Neuron (in vitro differentiated cells): ENCODE results near the gene USP2.

ENCODE experiments used
- H2AFZ ChIP-seq: one replicate; pipeline ENCODE4 v1.6.1; 2013; ENCODE audit warnings: low read depth, mild to moderate bottlenecking, inconsistent platforms, low read length, moderate library complexity
- H3K27me3 ChIP-seq: one replicate; pipeline ENCODE4 v1.6.1; 2013; ENCODE audit warnings: low read length; ENCODE audit not compliant: insufficient read depth
- H3K36me3 ChIP-seq: one replicate; pipeline ENCODE4 v1.6.1; 2013; ENCODE audit warnings: low read length; ENCODE audit not compliant: insufficient read depth
- H3K4me1 ChIP-seq: one replicate; pipeline ENCODE4 v1.6.1; 2013; ENCODE audit warnings: low read length; ENCODE audit not compliant: insufficient read depth
- H3K4me3 ChIP-seq: 2 replicates; pipeline ENCODE4 v1.5.1; 2013; ENCODE audit warnings: mild to moderate bottlenecking, low read length, moderate library complexity
- H3K9me3 ChIP-seq: one replicate; pipeline ENCODE4 v1.6.1; 2013; ENCODE audit warnings: low read length

USP2 gene

DNA sequence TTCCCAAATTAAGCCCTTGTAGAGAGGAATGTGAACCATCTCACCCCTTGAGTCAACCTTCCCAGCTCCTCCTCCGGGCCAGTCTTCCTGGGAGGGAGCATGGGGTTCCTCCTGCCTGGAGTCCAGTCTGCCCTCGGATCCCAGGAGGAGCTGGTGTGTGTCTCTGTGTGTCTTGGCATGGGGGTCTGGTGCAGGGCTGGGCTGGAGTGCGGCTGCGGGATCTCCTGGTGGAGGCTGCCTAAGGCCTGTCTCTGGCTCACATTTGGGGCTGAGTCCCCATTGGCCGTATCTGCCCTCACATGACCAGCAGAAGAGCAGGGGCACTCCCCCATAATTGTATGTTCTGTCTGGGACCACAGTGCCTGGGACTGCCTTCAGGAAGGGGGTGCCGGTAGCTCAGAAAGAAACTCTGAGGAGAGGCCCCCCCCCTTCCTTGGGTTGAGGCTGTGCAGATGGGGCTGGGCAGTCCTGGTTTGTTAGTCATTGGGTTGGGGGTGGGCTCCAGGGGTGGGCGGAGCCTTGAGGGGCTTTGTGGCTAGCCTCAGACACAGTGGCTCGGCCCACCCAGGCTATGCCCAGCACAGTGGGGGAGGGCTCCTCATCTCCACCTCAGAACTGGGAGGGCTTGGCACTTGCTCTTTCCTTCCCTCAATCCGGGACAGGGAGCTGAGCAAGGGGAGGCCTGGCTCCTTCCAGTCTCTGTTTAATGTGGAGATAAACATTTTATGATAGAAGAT is 43.7 kb downstream of the USP2 start:
- Histone ChIP-seq H3K4me1 (peaks cover 44% of the 10 kb centered on the region), H3K4me3 (no peak overlapping the region), H3K9me3 (no peaks in the 10 kb centered on the region), H3K36me3 (peaks cover 8% of the 10 kb centered on the region), H3K27me3 (peaks cover 26% of the 10 kb centered on the region), H2AFZ (no peak overlapping the region)

DNA sequence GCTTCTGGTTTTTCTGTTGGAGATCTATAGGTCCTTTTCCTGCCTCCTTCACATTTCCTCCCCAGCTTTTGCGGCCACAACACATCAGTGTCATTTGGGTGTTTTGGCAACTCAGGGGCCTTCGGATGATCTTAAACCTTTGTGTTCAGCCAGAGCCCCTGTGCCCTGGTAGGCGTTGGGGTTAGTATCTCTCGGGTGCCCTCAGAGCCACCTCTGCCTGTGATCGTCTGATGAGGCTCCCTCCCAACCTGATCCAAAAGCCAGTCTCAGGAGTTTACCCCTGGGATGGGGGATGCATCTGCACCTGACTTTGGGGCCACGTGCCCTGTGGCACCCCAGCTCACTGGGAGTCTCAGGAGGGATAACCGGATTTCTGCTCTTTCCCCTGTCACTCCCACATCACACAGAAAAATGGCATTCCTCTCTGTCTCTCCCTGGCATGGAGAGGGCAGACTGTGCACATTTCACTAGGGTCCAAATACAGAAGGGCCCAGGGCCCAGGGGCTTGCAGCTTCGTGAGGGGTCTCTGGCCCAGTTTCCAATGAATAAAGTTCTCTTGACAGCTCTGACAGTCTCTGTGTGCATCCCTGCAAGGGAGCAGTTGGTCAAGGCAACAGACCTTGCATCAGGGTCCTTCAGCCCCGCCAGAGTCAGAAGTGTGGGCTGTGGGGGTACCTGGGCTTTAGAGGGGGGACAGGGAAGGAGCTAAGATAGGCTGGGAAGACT is 44.6 kb downstream of the USP2 start:
- H3K4me1 ChIP-seq, result peaks cover 44% of the 10 kb centered on the region
- H2AFZ ChIP-seq, result no peak overlapping the region
- H3K9me3 ChIP-seq, result no peaks in the 10 kb centered on the region
- peaks cover 17% of the 10 kb centered on the region for H3K27me3 ChIP-seq
- peaks cover 8% of the 10 kb centered on the region for H3K36me3 ChIP-seq
- no peak overlapping the region for H3K4me3 ChIP-seq

DNA sequence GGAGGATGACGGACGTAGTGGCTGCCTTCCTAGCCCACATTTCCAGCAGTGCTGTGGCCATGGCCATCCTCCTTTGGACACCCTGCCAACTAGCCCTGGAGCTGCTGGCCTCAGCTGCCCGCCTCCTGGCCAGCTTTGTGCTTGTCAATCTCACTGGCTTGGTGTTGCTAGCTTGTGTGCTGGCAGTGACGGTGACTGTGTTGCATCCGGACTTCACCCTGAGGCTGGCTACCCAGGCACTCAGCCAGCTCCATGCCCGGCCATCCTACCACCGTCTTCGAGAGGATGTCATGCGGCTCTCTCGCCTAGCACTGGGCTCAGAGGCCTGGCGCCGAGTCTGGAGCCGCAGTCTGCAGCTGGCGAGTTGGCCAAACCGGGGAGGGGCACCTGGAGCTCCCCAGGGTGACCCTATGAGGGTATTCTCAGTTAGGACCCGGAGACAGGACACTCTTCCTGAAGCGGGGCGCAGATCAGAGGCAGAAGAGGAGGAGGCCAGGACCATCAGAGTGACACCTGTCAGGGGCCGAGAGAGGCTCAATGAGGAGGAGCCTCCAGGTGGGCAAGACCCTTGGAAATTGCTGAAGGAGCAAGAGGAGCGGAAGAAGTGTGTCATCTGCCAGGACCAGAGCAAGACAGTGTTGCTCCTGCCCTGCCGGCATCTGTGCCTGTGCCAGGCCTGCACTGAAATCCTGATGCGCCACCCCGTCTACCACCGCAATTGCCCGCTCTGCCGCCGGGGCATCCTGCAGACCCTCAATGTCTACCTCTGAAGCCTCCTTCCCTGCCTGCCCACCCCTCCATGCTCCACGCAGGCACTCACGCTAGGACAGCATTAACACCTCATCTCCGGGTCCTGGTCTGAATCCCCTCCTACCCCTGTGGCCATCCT is 45.6 kb downstream of the USP2 start:
- Histone ChIP-seq H3K36me3 (peaks cover 8% of the 10 kb centered on the region), H3K4me1 (peaks cover 37% of the 10 kb centered on the region), H3K27me3 (peaks cover 7% of the 10 kb centered on the region), H3K4me3 (peak overlapping the region; percentile 87), H3K9me3 (no peaks in the 10 kb centered on the region), H2AFZ (no peak overlapping the region)

DNA sequence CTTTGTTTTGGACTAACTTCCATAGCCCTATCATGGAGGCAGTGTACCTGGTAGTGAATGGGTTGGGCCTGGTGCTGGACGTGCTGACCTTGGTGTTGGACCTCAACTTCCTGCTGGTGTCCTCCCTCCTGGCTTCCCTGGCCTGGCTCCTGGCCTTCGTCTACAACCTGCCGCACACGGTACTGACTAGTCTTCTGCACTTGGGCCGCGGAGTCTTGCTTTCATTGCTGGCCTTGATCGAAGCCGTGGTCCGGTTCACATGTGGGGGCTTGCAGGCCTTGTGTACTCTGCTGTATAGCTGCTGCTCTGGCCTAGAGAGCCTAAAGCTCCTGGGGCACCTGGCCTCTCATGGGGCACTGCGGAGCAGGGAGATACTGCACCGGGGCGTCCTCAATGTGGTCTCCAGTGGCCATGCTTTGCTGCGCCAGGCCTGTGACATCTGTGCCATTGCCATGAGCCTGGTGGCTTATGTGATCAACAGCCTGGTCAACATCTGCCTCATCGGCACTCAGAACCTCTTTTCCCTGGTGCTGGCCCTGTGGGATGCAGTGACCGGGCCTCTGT is 46.3 kb downstream of the USP2 start:
- Histone ChIP-seq H2AFZ (no peak overlapping the region), H3K4me3 (peak overlapping the region; percentile 87), H3K9me3 (no peaks in the 10 kb centered on the region), H3K4me1 (peaks cover 33% of the 10 kb centered on the region), H3K36me3 (peaks cover 8% of the 10 kb centered on the region), H3K27me3 (peaks cover 6% of the 10 kb centered on the region)

DNA sequence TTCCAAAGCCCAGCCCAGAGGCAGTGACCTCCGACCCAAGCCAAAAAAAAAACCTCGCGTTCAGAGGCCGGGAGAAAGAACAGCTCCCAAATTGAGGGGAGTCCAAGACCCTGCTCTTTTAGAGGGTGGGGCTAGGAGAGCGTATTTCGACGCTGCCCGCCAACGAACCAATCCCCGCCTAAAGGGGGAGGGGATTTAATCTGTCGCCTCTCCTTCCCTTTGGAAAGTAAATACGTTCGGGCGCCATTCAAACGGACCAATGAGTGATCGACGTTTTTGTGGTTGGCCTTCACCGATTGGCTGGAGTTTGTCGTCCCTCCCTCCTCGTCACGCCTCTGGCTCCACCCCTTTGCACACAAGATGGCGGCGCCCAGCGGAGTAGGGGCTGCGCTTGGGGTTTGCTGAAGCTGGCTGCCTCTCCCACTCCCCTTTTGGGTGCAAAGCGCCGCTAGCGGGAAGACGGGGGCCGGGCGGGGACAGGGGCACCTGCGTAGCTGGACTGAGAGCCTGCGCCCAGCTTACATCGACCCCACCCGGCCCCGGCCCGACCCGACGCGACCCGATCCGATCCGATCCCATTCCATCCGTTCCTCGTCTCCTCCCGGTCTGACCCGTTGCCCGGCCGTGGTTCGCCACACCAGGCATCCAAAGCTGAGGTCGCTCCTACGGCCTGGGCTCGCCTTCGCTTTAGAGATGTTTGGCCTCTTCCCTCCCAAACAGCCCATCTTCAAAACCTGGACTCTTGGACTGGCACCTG is 47.1 kb downstream of the USP2 start, which contains the start of gene RNF26:
Gene RNF26, plus strand, starts transcription at position 354 of the 757 bp plus-strand sequence. CDS start 596 bp downstream, outside the sequence.
- H3K4me1 ChIP-seq, result peaks cover 32% of the 10 kb centered on the region
- H3K9me3 ChIP-seq, result no peaks in the 10 kb centered on the region
- peaks cover 3% of the 10 kb centered on the region for H3K27me3 ChIP-seq
- H3K4me3 ChIP-seq, result peak within 1 kb of the TSS; percentile 87
- H2AFZ ChIP-seq, result peak within 1 kb of the TSS; percentile 89
- H3K36me3 ChIP-seq, result peaks cover 8% of the 10 kb centered on the region

DNA sequence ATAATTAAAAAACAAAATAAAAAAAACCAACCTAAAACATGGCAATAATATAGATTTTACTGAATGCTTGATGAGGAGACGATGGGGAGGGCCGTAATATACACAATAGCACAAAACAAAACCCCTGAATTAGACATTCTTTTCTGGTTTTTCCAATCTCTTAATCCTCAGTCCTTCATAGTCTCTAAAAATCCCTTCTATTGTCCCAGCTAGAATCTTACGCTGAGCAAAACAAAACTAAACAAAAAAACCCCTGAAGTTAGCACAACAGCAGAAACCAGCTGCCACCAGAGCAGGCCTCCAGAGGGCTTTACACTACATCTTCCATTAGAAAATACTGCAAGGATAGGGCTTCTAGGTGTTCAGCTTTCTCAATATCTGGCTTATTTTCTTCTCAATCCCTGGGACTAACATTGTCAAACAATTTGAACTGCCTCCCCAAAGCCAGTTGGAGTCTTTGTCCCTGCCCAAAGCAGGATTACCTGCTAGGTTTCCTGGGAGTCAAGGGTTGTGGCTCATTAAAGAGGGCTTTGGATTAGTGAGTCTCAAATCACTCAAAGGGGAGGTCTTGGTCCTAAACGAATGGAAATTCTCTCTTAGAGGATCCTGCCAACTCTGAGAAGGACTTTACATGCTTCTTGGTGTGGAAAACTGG is 49.3 kb downstream of the USP2 start:
- H3K36me3 ChIP-seq, result peaks cover 8% of the 10 kb centered on the region
- H3K9me3 ChIP-seq, result no peaks in the 10 kb centered on the region
- peaks cover 23% of the 10 kb centered on the region for H3K4me1 ChIP-seq
- peaks cover 3% of the 10 kb centered on the region for H3K27me3 ChIP-seq
- H3K4me3 ChIP-seq, result no peak overlapping the region
- H2AFZ ChIP-seq, result peak overlapping the region; percentile 5

DNA sequence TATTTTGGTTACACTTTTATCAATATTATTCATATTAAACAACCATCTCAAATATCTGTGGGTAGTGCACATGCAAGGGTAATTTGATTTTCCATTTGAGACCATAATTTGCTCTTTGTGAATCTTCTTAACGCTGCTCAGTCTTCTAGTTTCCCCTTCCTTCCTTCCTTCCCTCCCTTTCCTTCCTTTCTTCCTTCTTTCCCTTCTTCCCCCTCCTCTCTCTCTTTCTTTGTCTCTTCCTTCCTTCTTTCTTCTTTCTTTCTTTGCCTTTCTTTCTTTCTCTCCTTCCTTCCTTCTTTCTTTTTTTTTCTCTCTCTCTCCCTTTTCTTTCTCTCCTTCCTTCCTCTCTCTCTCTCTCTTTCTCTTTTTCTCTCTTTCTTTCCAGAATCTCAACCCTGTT is 51.3 kb downstream of the USP2 start:
- Histone ChIP-seq H2AFZ (no peak overlapping the region), H3K4me3 (no peak overlapping the region), H3K36me3 (no peaks in the 10 kb centered on the region), H3K9me3 (no peaks in the 10 kb centered on the region), H3K27me3 (peaks cover 3% of the 10 kb centered on the region), H3K4me1 (peaks cover 5% of the 10 kb centered on the region)

DNA sequence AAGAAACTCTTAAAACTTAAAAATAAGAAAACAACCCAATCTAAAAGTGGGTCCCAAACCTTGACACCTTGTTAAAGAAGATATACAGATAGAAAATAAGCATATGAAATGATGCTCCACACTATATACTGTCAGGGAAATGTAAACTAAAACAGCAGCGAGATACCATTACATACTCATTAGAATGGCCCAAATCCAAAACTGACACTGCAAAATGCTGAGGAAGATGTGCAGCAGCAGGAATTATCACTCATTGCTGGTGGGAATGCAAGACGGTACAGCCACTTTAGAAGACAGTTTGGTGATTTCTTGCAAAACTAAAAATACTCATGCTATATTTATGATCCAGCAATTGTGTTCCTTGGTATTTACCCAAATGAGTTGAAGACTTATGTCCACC is 52.2 kb downstream of the USP2 start:
- Histone ChIP-seq H3K36me3 (no peaks in the 10 kb centered on the region), H3K9me3 (no peaks in the 10 kb centered on the region), H3K4me3 (no peak overlapping the region), H3K4me1 (no peaks in the 10 kb centered on the region), H2AFZ (no peak overlapping the region), H3K27me3 (peaks cover 3% of the 10 kb centered on the region)

DNA sequence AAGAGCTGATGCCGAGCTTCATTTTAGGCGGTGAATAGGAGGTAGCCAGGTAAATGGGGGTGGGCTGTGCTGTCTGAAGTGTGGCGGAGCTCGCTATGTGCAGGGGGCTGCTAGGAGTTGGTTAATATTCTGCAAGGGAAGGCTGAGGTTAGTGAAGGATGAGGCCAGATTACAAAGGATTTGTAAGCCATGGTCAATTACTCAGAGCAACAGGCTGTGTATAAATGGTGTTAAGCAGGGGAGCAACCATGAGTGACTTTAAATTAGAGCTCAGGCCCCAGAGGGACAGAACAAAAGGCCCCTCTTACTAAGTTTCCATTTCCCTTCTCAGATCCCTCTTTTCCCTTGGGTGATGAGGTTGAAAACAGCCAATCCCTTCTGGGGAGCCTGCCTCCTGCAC is 57.3 kb downstream of the USP2 start:
- Histone ChIP-seq H3K4me1 (peaks cover 12% of the 10 kb centered on the region), H3K27me3 (no peaks in the 10 kb centered on the region), H3K4me3 (no peak overlapping the region), H3K9me3 (no peaks in the 10 kb centered on the region), H3K36me3 (no peaks in the 10 kb centered on the region), H2AFZ (no peak overlapping the region)

DNA sequence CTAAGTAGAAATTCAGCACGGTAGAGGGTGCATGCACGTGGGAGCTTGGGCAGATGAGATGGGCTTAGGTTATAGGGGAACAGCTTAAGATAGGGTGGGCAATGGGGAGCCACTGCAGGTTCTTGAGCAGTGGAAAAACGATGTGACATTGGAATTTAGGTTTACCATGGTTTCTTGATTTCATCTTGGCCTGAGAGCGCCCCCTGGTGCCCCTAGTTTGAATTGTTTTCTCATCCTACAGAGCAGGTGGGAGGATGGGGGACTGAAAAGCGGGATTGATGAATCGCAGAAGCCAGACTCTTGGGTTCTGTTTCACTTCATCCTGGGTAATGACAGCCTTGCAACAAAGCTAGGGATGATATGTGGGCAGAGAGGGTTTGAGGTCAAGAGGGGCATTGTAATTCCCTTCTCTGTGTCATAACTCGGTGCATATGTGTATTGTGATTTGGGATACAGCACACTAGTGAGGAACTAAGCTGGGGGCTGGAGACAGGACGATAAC is 57.9 kb downstream of the USP2 start:
- no peaks in the 10 kb centered on the region for H3K27me3 ChIP-seq
- H2AFZ ChIP-seq, result no peak overlapping the region
- H3K4me1 ChIP-seq, result peaks cover 12% of the 10 kb centered on the region
- no peak overlapping the region for H3K4me3 ChIP-seq
- no peaks in the 10 kb centered on the region for H3K9me3 ChIP-seq
- no peaks in the 10 kb centered on the region for H3K36me3 ChIP-seq

DNA sequence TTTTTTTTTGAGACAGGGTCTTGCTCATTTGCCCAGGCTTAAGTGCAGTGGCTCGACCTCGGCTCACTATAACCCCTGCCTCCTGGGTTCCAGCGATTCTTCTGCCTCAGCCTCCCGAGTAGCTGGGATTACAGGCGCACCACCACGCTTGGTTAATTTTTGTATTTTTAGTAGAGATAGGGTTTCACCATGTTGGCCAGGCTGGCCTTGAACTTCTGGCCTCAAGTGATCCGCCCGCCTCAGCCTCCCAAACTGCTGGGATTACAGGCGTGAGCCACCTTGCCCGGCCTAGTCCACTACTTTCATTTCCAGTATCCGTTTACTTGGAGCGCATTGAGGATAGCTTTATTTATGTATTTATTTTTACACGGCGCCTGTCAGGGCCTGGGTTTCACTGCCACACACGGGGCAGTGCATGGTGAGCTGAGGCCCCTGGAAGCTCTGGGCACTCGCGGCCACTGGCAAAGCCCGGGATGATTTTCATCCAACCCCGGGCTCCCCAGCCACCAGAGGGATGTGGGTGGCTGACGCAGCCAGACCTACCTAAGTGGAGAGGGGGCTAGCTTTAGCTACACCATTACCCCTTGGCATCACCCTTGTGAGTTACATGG is 58.5 kb downstream of the USP2 start:
- H2AFZ ChIP-seq, result no peak overlapping the region
- no peaks in the 10 kb centered on the region for H3K9me3 ChIP-seq
- peaks cover 16% of the 10 kb centered on the region for H3K4me1 ChIP-seq
- H3K27me3 ChIP-seq, result peaks cover 3% of the 10 kb centered on the region
- H3K36me3 ChIP-seq, result no peaks in the 10 kb centered on the region
- H3K4me3 ChIP-seq, result no peak overlapping the region
